AG04450 (cell line): ENCODE measurements around the gene EDNRA. TPM values are rescaled to one million over a fixed set of nuclear protein-coding genes. Genes with fewer than 3 reads are reported as not detected.
"Not testable (repeated sequence)": the region's sequence is repeated elsewhere in the genome, so short reads cannot be mapped to it uniquely, and the experiment has no call there.

ENCODE experiments used
- CTCF ChIA-PET: fragments of 300-600, 350-600 bp; formaldehyde crosslinking; extraction: SDS; loops from one replicate; lab custom pipeline; 2022; ENCODE audit warnings: antibody characterized with exemption, inconsistent platforms; lab: Charles Lee
- POLR2A ChIA-PET: fragments of 350-600 bp; formaldehyde crosslinking; extraction: SDS; loops from one replicate; lab custom pipeline; 2021; ENCODE audit warnings: antibody characterized with exemption, inconsistent platforms; lab: Yijun Ruan, JAX
- DNase-seq: peaks from one replicate; pipeline ENCODE4 v3.0.0-alpha.2; 2011; ENCODE audit warnings: low read depth, low spot score
- H3K27ac ChIP-seq: one replicate; pipeline ENCODE4 v1.5.1; 2012; ENCODE audit warnings: low read depth, low read length, control low read depth
- H3K27me3 ChIP-seq: one replicate; pipeline ENCODE4 v1.6.0; 2012; ENCODE audit warnings: low read length; ENCODE audit not compliant: control insufficient read depth, insufficient read depth
- H3K4me3 ChIP-seq: 2 replicates; pipeline ENCODE4 v1.5.1; 2011; ENCODE audit warnings: mild to moderate bottlenecking, low read depth, low read length, control low read depth
- H3K9me3 ChIP-seq: 2 replicates; pipeline ENCODE4 v1.5.1; 2012; ENCODE audit warnings: low read length; ENCODE audit not compliant: control insufficient read depth, insufficient read depth
- CTCF ChIP-seq: IDR thresholded peaks from 2 replicates; pipeline ENCODE4 v1.5.1; 2011; ENCODE audit warnings: low read depth, low read length, control low read depth, inconsistent platforms
- polyA minus RNA-seq: library from RNA; depleted of rRNA, polyadenylated mRNA; stranded (reverse); fragments of >200 nt; gene quantifications from 2 replicates; pipeline ENCODE4 v1.2.3, GENCODE V29; 2011; rRNA and poly(A)+ RNA removed
- polyA plus RNA-seq: library from polyadenylated mRNA; depleted of rRNA; stranded (reverse); fragments of >200 nt; gene quantifications from 2 replicates; pipeline ENCODE4 v1.2.3, GENCODE V29; 2011; rRNA removed

The EDNRA gene
- 28.4 and 38.4 TPM in 2 replicates for polyA plus RNA-seq
- 41.0 and 47.7 TPM in 2 replicates for polyA minus RNA-seq

- ChIA-PET POLR2A (interaction anchor here (0.6 to 1.7 kb wide), 6 partner anchors 17 to 1313 kb away, joined by 3 to 5 read pairs (median 4); no protein-coding TSS in a partner anchor), CTCF (interaction anchor here (1.1 to 5.7 kb wide), 3 partner anchors 110 to 369 kb away, joined by 4 to 16 read pairs (median 4); no protein-coding TSS in a partner anchor)
- no peak for TF ChIP-seq CTCF
- no peak for DNase-seq
- H3K9me3 ChIP-seq = no peaks in the 10 kb centered on the region
- H3K27me3 ChIP-seq = no peaks in the 10 kb centered on the region
- peak within 1 kb of the TSS; percentile 55 for H3K27ac ChIP-seq
- H3K4me3 ChIP-seq = peak within 1 kb of the TSS; percentile 74
These were observed at the start of gene EDNRA for GRCh38 chr4:147480891-147481576. TSS of gene EDNRA (plus strand) at chr4:147481097. CDS start at chr4:147485682, 4,585 bp downstream.

DNA sequence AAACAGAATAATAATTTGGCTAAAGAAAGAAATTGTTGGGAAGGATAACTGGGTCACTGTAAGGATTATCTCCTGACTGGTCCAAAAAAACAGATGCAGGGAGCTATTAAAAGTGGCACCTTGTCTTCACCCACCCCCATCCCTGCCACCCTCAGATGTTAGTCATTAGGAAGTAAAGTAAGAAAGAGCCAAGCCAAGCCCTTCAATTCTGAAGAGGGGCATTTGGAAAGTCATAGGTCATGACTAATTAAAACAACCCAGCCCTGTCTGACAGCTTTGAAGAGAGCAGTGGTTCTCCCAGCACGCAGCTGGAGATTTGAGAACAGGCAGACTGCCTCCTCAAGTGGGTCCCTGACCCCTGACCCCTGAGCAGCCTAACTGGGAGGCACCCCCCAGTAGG lies 46.5 kb upstream of the EDNRA start:
- DNase-seq, H3K27ac ChIP-seq, CTCF ChIA-PET, H3K4me3 ChIP-seq, H3K9me3 ChIP-seq, POLR2A ChIA-PET, H3K27me3 ChIP-seq: not testable (repeated sequence)

DNA sequence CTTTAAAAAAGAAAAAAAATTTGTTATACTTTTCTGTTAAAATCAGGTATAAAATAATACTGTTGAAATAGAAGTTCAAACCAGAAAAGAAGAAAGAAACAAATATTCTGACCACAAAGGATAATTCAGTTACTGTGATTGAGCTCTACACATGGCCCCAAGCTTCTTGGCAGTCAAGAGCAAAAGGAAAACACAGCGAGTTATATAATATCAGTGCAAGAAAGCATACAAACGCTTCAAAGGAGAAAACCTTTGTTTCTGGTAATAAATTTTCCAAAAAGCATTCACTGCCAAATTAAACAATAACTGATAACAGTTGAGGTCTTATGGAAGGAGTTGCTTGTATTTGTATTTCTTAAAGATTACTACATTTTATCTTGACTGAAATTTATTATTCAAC lies 40.5 kb upstream of the EDNRA start:
- no peak overlapping the region for H3K4me3 ChIP-seq
- ChIA-PET POLR2A (no interaction called here), CTCF (no interaction called here)
- DNase-seq = no peak
- no peaks in the 10 kb centered on the region for H3K27me3 ChIP-seq
- no peaks in the 10 kb centered on the region for H3K9me3 ChIP-seq
- TF ChIP-seq CTCF = no peak
- no peak overlapping the region for H3K27ac ChIP-seq

DNA sequence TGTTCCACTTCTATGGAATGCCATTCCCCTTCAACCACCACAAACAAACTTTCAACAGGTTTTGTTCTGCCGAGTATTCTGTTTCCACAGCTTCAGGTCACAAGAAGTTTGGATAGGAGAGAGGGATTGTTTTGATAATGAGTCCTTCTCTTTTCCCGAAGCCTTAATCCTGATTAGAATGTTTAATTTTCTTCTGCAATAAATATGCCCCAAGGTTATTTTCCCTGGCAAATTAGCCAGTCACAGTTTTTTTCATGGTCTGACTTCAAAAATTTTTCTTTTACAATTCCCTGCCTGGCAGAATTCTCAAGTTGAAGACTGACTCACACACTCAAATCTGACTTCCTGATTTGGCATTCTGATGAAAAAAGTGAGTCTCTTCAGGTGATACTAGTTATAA lies 33.1 kb upstream of the EDNRA start:
- Histone ChIP-seq H3K9me3 (no peaks in the 10 kb centered on the region), H3K27ac (no peak overlapping the region), H3K4me3 (no peak overlapping the region), H3K27me3 (no peaks in the 10 kb centered on the region)
- TF ChIP-seq CTCF = no peak
- DNase-seq = no peak
- ChIA-PET POLR2A (no interaction called here), CTCF (interaction anchor here (0.6 kb wide), 1 partner anchor 41 kb away, joined by 4 read pairs; no protein-coding TSS in a partner anchor)

DNA sequence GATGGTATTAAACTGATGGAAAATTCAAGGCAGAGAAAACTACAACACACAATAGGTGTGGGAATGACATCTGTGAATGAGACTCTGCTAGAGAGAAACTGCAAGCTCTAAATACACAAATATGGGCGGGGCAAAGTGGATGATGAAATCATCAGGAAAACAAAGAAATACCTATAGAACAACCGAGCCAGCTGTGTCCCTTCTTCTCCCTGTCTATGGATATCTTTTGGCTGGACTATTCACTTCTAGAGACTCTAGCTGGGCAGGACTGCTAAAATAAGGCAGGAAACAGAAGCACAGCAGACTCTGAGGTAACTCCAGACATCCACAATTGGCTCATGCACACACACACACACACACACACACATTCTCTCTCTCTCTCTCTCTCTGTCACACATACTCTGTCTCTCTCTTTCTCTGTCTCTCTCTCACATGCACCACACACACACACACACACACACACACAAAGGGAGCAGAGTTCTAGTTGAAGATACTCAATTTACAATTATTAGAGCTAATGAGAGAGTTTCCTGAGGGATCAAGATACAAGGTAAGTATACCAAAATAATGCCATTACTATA lies 27.2 kb upstream of the EDNRA start:
- peak; percentile 24 for DNase-seq
- Histone ChIP-seq H3K4me3 (no peak overlapping the region), H3K27ac (no peak overlapping the region), H3K27me3 (no peaks in the 10 kb centered on the region), H3K9me3 (no peaks in the 10 kb centered on the region)
- ChIA-PET POLR2A (no interaction called here), CTCF (interaction anchor here (0.6 kb wide), 1 partner anchor 293 kb away, joined by 7 read pairs; no protein-coding TSS in a partner anchor)
- TF ChIP-seq CTCF = no peak
